Activated T-cell treated with anti-CD3 and anti-CD28 coated beads for 24 hours (primary cell): ENCODE data around the gene RAD17.
"Not testable (repeated sequence)": the region's sequence is repeated elsewhere in the genome, so short reads cannot be mapped to it uniquely, and the experiment has no call there.

Source experiments
- DNase-seq: peaks from one replicate; pipeline ENCODE4 v3.0.0-alpha.2; 2020; ENCODE audit warnings: low read depth

The RAD17 gene, protein sequence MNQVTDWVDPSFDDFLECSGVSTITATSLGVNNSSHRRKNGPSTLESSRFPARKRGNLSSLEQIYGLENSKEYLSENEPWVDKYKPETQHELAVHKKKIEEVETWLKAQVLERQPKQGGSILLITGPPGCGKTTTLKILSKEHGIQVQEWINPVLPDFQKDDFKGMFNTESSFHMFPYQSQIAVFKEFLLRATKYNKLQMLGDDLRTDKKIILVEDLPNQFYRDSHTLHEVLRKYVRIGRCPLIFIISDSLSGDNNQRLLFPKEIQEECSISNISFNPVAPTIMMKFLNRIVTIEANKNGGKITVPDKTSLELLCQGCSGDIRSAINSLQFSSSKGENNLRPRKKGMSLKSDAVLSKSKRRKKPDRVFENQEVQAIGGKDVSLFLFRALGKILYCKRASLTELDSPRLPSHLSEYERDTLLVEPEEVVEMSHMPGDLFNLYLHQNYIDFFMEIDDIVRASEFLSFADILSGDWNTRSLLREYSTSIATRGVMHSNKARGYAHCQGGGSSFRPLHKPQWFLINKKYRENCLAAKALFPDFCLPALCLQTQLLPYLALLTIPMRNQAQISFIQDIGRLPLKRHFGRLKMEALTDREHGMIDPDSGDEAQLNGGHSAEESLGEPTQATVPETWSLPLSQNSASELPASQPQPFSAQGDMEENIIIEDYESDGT

DNA sequence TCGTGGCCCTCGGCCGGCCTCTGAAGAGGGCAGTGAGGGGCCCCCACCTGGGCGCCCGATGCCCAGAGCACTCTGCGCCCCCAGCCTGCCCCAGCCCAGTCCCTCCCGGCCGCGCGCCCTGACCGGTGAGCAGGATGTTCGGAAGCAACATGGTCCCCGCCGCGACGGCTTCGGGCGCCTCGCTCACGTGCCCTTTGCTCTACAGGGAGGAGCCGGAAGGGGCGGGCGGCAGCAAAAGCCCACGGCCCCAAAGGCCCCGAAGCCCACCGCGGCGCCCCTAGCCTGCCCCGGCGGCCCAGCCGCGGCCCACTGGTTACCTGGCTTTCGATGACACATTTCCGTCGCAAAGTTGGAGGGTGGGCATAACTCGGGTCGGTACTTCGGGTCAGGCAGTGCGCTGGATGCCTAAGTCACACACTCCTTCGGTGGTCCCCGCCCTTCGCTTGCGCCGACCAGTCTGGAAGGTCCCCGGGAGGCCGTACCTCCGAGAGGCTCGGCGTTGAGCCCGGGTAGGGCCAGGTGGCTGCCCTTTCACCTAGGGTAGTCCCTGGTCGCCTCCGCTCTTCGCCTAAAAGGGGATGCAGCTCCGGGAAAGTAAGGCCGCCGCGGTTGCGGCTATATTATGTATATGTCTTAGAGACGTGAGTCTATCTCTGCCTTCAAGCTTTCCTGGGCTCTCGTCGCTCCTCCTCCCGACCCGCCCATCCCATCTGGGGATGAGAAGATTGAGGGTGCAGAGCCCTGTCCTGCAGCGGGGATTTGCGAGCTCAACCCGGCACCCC is at the start of gene RAD17, which contains the start of the genes AK6 and TAF9:
Gene RAD17 (plus strand): TSS at position 479 of the 782 bp plus-strand sequence. CDS start 2,391 bp downstream, outside the sequence.
Gene AK6 (minus strand): TSS at position 181 of the 782 bp plus-strand sequence. CDS start 30 bp downstream, at position 151.
Gene TAF9 (minus strand): TSS at position 181 of the 782 bp plus-strand sequence. CDS start 3,783 bp downstream, outside the sequence.
- DNase-seq: peak; percentile 89

DNA sequence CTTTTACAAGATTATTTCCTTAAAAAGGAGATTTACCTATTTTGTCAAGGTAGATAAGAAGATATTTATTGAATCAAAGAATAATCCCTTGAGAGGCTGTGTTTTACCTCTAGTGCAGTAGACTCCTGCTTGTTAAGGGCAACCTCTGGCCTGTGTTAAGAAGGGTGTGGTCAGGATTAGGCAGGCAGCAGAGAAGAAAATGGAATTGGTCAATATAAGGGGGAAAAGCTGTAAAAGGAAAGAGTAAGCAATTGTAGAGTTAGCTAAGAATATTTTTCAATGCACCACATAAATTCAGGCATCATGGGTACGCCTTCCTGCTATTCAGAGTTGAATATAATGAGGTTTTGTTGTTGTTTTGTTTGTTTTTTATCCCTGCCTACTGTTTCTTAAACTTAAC is 43.3 kb upstream of the RAD17 start:
- no peak for DNase-seq

DNA sequence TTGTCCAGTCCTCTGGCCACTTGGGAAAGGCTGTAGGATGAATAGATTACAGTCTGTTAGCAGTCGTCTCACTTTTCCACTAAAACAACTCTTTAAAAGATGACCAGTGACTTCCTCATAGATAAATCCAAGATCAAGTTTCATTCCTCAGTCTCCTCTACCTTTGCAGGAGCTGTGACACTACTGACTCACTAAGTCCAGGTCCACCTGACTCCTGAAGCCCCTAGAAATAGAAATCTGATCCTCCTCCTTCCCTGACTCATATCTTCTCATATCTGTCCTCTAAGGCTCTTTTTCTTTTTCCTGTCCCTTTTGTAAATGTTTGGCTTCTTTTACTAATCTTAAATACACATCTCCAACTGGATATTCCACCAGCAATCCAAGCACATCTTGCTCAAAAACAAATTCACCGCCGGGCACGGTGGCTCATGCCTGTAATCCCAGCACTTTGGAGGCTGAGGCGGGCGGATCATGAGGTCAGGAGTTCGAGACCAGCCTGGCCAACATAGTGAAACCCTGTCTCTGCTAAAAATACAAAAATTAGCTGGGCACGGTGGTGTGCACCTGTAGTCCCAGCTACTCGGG is 39.6 kb upstream of the RAD17 start:
- DNase-seq: no peak

DNA sequence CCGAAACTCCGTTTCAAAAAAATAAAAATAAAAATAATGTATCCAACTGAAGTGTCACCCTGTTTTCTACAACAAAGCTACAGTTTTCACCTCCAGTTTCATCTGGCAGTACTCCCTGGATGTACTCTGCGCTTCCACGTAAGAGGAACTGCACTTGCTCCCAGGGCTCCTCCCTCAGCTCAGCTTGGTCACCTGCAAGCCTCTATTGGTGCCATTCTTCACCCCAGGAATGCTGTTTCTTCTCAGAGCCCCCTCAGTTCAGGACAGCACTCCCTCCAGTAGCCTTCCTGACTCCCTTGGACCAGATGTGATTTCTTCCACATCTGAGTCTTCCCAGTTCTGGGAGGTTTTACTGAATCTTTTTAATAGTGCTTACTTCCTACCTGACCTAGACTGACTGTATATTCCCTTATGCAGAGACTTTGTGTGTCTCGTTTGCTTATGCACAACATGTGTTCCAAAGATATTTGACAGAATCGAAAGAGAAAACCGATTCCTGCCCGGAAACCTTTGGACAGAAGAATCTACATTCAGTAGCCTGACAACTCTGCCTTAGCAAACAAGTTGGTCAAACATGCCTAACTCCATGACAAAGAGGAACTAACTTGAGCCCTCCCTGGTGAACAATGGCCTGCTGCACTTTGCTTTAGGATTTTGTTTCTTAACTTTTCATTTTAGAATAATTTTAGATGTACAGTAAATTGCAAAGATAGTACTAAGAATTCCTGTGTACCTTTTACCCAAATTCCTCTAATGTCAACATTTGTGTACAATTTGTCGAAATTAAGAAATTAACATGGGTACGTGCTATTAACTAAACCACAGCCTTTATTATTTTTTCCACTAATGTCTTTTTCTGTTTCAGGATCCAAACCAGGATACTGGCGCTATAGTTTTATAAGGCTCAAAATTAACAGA is 37.8 kb upstream of the RAD17 start:
- no peak for DNase-seq

DNA sequence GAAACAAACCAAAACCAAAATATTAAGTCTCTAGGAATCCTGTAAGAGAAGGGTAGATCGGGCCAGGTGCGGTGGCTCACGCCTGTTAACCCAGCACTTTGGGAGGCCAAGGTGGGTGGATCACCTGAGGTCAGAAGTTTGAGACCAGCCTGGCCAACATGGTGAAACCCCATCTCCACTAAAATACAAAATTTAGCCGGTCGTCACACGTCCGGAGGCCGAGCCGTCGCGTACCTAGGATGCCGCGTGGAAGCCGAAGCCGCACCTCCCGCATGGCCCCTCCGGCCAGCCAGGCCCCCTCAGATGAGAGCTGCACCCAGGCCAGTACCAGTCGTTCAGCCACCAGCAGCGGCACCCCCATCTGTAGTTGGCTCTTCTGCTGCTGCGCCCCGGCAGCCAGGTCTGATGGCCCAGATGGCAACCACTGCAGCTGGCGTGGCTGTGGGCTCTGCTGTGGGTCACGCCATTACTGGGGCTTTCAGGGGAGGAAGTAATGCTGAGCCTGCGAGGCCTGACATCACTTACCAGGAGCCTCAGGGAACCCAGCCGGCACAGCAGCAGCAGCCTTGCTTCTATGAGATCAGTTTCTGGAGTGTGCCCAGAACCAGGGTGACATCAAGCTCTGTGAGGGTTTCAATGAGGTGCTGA is 35.8 kb upstream of the RAD17 start:
- DNase-seq: not testable (repeated sequence)

DNA sequence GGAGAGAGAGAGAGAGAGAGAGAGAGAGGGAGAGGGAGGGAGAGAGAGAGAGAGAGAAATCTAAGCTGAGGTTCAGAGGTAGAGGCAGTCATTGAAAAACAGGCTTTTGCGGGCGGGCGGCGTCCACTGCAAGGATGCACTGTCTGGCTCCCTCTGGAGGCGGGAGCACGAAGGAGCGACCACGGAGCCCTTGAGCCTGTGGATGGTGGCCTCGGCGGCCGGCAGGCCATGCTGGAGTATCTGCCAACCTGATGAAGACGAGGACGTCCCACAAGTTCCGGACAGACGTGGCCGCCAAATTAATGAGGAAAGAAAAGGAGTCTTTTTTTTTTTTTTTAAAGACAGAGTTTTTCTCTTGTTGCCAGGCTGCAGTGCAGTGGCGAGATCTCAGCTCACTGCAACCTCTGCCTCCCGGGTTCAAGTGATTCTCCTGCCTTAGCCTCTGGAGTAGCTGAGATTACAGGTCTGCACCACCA is 34.8 kb upstream of the RAD17 start:
- peak; percentile 59 for DNase-seq

DNA sequence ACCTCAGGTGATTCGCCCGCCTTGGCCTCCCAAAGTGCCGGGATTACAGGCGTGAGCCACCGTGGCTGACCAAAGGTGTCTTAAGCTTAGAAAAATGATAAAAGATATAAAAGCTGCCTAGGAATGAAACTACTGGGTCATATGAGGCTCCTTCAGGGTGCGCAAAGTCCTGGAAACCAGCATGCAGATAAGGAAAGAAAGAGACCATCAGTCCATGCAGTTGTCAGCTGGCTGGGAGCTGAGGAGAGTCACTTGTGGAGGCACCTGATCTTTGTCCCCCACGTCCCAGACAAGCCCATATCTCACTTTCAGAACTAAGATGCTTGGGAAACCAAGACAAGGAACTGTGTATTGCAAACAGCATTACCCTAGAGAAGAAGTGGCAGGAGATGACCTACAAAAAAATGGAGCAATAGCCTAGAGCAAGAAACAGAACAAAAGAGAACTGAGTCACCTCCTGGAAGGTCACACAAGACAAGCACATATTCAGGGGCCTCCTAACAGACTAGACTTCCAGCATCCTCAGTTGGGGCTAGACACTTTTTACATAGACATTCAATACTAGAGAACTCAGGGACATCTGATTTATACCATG is 34.2 kb upstream of the RAD17 start:
- DNase-seq: no peak

DNA sequence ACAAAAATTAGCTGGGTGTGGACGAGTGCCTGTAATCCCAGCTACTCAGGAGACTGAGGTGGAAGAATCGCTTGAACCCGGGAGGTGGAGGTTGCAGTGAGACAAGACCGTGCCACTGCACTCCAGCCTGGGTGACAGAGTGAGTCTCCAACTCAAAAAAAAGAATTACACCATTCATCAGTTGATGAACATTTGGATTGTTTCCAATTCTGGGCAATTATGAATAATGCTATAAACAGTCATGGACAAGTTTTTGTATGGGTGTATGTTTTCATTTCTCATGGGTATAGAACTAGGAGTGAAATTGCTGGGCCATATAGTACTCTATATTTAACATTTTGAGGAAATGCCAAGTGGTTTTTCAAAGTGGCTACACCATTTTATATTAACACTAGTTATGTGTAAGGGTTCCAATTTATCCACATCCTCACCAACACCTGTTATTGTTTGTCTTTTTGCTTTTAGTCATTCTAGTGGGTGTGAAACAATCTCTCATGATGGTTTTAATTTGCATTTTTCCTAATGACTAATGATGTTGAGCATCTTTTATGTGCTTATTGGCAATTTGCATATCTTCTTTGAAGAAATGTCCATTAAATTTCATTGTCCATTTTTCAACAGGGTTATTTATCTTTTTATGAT is 28.0 kb upstream of the RAD17 start:
- DNase-seq: no peak

DNA sequence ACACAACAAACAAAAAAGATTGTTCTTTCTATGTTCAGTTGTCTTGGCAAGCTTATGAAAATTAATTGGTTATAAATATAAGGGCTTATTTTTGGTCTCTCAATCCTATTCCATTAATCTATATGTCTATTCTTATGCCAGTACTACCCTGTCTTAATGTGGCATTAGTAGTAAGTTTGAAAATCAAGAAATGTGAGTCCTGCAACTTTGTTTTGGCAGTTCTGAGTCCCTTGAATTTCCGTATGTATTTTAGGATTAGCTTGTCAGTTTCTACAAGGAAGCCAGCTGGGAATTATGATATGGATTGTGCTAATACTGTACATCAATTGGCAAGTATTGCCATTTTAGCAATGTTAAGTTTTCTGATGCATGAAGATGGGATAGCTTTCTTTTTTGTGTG is 26.5 kb upstream of the RAD17 start:
- DNase-seq: no peak

DNA sequence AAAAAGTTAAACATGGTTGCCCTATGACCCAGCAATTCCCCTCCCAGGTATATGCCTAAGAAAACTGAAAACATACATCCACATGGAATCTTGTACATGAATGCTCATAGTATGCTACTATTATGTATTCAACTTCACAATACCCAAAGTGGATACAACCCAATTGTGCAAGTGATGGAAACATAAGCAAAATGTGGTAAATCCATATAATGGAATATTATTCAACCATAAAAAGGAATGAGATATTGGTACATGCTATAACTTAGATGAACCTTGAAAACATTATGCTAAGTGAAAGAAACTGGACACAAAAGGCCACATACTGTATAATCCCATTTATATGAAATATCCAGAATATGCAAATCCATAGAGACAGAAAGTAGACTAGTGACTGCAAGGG is 19.0 kb upstream of the RAD17 start:
- DNase-seq: no peak

DNA sequence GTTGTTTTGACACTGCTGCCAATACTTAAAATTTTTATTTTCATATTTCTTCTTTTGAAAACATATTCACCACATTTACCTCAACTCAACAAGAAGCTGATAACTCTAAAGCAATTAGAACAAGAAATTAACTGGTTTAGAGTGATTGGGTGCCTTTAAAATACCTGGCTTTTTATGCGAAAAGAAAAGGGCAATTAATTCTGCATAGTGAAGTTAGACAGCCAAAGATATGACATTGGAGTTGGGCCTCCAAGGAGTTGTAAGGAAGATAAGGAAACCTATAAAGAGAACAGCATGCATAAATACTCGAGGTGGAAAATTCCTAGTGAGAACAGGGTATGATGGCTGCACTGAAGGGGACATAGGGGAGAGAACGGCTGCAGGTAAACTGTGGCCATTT is 9.9 kb upstream of the RAD17 start:
- DNase-seq: no peak

DNA sequence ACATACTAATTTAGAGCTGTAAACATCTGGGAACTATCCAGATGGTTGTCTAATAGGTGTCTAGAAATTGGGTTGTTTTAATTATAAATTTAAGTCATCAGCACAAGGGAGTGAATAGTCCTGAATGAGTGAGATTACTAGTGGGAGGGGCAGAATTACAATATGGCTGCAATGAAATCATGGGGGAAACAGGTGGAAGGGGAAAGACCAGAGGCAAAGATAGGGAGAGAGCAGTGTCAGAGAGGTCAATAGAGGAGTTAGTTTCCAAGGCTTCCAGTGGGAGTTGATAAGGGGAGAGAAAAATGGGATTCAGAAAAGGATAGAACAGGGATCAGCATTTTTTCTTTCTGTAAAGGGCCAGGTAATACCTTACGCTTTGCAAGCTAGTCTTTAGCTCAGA is 9.2 kb upstream of the RAD17 start:
- no peak for DNase-seq

DNA sequence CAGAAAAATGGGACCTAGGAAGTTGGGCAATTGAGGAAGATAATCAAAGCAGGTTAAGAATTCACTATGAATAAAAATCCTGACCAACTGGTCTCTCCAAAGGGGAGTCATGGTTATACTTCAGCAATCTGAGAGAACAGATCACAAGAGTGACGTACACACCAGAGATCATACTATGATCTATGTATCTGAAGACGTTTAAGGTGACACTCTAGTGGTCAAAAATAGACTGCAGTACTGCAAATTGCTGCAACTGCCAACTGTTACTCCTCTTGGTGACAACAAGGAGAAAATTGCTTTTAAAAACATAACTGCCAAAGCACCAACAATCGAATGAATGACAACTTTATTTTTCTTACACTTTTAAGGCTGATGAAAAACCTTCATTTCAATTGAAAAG is 5.2 kb upstream of the RAD17 start:
- DNase-seq: no peak

DNA sequence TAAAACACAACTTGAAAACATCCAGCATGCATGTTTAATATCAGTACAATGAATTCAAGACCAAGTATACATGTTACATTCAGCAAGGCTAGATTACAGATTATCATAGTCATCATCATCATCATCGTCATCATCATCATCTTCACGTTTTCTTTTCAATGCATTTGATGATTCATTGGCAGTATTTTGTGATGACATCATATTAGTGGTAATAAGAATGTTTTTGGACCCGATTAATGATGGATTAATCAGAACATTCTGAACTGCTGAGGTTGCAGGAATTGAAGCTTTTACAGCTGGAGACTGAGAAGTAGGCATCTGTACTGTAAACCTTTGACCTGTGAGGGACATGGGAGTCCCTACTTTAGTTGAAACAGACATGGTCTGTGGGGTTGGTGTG is 4.8 kb upstream of the RAD17 start:
- no peak for DNase-seq

DNA sequence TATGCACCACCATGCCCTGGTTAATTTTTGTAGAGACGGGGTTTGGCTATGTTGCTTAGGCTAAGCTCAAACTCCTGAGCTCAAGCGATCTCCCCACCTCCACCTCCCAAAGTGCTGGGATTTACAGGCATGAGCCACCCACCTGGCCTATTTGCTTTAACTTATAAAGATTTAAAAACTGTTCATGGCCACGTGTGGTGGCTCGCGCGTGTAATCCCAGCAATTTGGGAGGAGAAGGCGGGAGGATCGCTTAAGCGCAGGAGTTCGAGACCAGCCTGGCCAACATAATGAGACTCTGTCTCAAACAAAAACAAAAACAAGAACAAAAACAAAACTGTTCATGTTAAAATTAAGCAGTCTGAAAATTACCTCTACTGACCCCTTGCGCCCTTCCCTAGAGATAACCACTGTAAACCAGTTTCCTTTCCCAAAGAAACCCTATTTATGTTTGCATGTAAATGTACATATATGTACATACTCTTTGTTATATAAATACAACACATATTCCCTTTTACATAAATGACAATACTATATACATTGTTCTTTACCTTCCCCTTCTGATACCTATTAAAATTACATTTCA is 1.8 kb upstream of the RAD17 start:
- no peak for DNase-seq

DNA sequence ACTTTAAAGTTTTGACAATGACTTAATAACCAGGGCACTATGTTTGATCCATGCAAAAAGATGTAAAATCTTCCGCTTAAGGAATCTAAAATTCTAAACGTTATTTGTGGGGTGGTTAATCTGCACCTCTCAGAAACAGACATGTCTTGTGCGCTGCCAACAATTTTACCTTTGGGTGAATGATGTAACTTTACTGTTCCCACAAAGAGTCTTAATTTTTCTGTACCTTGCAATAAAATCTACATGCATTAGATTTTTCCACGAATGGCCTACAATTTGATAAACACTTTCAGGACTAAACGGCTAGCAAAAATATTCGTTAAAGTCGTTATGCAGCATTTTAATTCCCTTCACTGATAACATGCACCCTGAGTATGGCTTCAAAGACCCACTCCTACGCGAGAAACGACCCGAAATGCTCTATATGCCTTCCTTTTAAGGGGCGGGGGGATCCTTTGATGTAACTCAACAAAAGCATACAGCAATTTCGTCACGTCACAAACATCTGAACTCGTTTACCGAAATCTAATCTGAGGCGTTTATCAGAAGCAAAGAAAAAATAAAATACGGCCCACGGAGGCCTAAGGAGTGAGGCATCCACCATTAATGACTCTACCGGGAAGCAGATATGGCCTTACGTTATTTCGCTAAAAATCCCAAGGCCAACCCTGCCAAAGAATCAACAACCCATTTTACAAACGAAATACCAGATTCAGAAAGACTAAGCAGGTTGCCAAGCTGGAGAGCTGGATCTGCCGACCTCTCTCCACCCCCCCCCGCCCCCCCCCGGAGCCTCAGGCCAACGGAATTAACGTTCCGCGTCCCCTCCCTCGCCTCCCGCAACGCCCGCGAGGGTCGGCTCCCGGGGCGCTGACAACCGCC is 919 bp upstream of the RAD17 start:
- peak; percentile 7 for DNase-seq

DNA sequence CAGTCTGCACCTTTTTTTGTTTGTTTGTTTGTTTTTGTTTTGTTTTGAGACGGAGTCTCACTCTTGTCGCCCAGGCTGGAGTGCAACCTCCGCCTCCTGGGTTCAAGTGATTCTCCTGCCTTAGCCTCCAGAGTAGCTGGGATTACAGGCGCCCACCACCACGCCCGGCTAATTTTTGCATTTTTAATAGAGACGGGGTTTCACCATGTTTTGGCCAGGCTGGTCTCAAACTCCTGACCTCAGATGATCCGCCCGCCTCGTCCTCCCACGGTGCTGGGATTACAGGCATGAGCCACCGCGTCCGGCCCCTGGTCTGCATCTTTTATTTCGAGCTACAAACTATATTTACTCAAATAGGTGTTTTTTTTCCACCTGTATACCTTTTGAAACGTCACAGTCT is 717 bp downstream of the RAD17 start:
- DNase-seq: not testable (repeated sequence)

DNA sequence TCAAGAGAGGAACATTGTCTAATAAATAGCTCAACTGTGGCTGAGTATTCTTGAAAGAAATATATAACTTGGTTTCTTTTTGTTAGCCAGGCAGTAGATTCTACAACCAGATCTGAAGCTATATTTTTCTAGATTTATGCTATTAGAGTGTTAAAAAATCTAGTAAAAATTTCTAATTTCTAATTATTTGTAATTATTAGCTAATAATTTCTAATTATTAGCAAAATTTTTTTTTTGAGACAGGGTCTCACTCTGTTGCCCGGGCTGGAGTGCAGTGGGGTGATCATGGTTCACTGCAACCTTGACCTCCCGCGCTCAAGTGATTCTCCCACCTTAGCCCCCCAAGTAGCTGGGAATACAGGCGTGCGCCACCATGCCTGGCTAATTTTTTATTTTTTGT is 2.8 kb downstream of the RAD17 start:
- no peak for DNase-seq
